Gastrocnemius medialis (tissue), 4 donors: ENCODE measurements around the gene PCDH18.

Source experiments
- POLR2A ChIP-seq, 2 donors: fragments of 450-650 bp; IDR thresholded peaks; one replicate each; pipeline ENCODE4 v1.6.1; 2017; ENCODE audit warnings: antibody characterized with exemption in 2 of 2, mild to moderate bottlenecking in 2 of 2, moderate library complexity in 2 of 2
- TF ChIP-seq, protein P1 (sequence below), 5 experiments: fragments of 450-650 bp in 3 of 5; fragments of 200-600 bp in 2 of 5; sonication (generic) in 2 of 5; IDR thresholded peaks in 4 of 5; conservative IDR thresholded peaks in 1 of 5; 1 replicate in 4 of 5; 2 replicates in 1 of 5; pipeline ENCODE4 v1.5.1; 2016 to 2019; ENCODE audit warnings: antibody characterized with exemption in 5 of 5, mild to moderate bottlenecking in 3 of 5, moderate library complexity in 3 of 5

DNA sequence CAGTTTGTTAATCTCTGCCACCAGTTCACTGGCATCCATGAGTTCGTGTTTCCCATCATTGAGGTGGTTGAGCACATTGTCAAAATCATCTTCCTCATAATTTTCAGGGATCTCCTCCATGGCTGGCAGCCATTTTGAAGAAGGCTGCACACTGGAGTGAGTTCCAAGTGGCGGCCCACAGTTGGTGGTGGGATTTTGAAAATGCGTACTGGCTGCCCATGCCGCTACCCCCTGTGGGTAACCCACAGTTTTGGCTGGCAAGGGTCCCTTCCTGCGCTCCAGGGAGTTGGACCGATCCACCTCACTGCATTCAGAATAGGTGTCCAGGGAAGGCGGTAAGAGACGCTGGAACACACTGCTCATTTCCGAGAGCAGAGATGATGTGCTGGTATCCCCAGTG, 11.2 kb downstream of the PCDH18 start:
- TF ChIP-seq POLR2A (IDR thresholded peaks at IDR 0.05) = no peak
- TF ChIP-seq, protein P1, sequence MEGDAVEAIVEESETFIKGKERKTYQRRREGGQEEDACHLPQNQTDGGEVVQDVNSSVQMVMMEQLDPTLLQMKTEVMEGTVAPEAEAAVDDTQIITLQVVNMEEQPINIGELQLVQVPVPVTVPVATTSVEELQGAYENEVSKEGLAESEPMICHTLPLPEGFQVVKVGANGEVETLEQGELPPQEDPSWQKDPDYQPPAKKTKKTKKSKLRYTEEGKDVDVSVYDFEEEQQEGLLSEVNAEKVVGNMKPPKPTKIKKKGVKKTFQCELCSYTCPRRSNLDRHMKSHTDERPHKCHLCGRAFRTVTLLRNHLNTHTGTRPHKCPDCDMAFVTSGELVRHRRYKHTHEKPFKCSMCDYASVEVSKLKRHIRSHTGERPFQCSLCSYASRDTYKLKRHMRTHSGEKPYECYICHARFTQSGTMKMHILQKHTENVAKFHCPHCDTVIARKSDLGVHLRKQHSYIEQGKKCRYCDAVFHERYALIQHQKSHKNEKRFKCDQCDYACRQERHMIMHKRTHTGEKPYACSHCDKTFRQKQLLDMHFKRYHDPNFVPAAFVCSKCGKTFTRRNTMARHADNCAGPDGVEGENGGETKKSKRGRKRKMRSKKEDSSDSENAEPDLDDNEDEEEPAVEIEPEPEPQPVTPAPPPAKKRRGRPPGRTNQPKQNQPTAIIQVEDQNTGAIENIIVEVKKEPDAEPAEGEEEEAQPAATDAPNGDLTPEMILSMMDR (IDR thresholded peaks at IDR 0.05 in 4 of 5, conservative IDR thresholded peaks at IDR 0.05 in 1 of 5) = no peak
